Measurements from ENCODE around the gene AP1G1. TPM values are rescaled to one million over a fixed set of nuclear protein-coding genes. Genes with fewer than 3 reads are reported as not detected.

Gene AP1G1
- polyA plus RNA-seq, 1 of the 3 experiments (the other 2 are of a cell fraction): 23.8 TPM

DNA sequence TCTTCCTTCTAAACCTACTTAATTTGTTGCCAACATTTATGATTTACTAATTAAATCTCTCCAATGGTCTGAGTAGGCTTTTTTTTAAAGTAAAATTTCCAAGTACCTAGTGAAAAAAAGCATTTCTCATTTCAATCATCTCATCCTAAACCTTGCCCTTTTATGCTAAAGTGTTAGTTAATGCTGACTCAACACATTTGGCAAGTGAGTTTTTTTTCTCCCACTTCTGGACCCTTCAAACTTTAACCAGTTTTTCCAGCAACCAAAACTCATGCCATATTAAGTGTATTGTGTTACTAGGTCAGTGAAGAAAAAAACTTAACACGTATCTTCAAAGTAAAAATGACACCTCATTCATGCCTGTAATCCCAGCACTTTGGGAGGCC, 5.3 kb downstream of the AP1G1 start:
- Histone ChIP-seq H3K27me3 (ENCODE audit: insufficient read depth) (no peaks in the 10 kb centered on the region), H3K4me1 (ENCODE audit: control insufficient read depth in 1 of 2, insufficient read depth in 2 of 2, low read depth in 1 of 2, low read length in 1 of 2) (peaks cover 5 to 7% of the 10 kb centered on the region in 2 experiments; a peak in 2 of 4 replicates), H3K9ac (no peak overlapping the region), H4K20me1 (ENCODE audit: insufficient read depth) (peaks cover 49% of the 10 kb centered on the region), H3K79me2 (ENCODE audit: insufficient read depth) (peaks cover 100% of the 10 kb centered on the region), H3K9me2 (no peaks in the 10 kb centered on the region), H3K9me3 (no peaks in the 10 kb centered on the region), H3K27ac (ENCODE audit: low read depth in 2 of 2, low read length in 1 of 2) (no peak overlapping the region), H3K4me2 (no peak overlapping the region), H3F3A (replicated peaks; ENCODE audit: insufficient read depth) (peaks cover 7% of the 10 kb centered on the region), H3K36me3 (replicated peaks in 1 of 2; ENCODE audit: control insufficient read depth in 1 of 2, insufficient read depth in 2 of 2, low read length in 1 of 2) (peaks cover 0 to 40% of the 10 kb centered on the region in 2 experiments), H3K4me3 (ENCODE audit: low read depth in 2 of 2, low read length in 1 of 2) (no peak overlapping the region), H2AFZ (ENCODE audit: low read depth) (no peak overlapping the region)
- CTCF ChIA-PET: no interaction called here
- no peak for TF ChIP-seq PBX3 (IDR thresholded peaks at IDR 0.05)
- no peak for TF ChIP-seq CTCF (IDR thresholded peaks at IDR 0.05)
- no peak for TF ChIP-seq NRF1 (IDR thresholded peaks at IDR 0.05; ENCODE audit: low read depth, low read length)
- WGBS (ENCODE audit: low lambda C conversion rate): 100% methylated on average over 1 of the region's 1 CpG
- POLR2A ChIA-PET: no interaction called here
- no peak for DNase-seq

GRCh38 chr16:71796501-71797097, 12.0 kb downstream of the AP1G1 start:
- H3K9ac ChIP-seq: no peak overlapping the region
- POLR2A ChIA-PET: no interaction called here
- no peak overlapping the region for H2AFZ ChIP-seq (ENCODE audit: low read depth)
- peaks cover 22% of the 10 kb centered on the region for H3F3A ChIP-seq (replicated peaks; ENCODE audit: insufficient read depth)
- no peaks in the 10 kb centered on the region; a peak in 1 of 4 replicates for H3K4me1 ChIP-seq (ENCODE audit: control insufficient read depth in 1 of 2, insufficient read depth in 2 of 2, low read depth in 1 of 2, low read length in 1 of 2)
- H4K20me1 ChIP-seq (ENCODE audit: insufficient read depth): peaks cover 67% of the 10 kb centered on the region
- TF ChIP-seq TEAD4 (IDR thresholded peaks at IDR 0.05; ENCODE audit: borderline replicate concordance, insufficient read depth): no peak
- no peak for TF ChIP-seq RCOR1 (IDR thresholded peaks at IDR 0.05; ENCODE audit: low read length)
- no peak for TF ChIP-seq YY1 (IDR thresholded peaks at IDR 0.05; ENCODE audit: low read depth)
- no peak for TF ChIP-seq NFIC (IDR thresholded peaks at IDR 0.05; ENCODE audit: borderline replicate concordance)
- no peak for TF ChIP-seq PBX3 (IDR thresholded peaks at IDR 0.05)
- 99% methylated on average over 2 of the region's 2 CpGs for WGBS (ENCODE audit: low lambda C conversion rate)
- H3K9me3 ChIP-seq: no peaks in the 10 kb centered on the region
- H3K9me2 ChIP-seq: no peaks in the 10 kb centered on the region
- H3K4me3 ChIP-seq (ENCODE audit: low read depth in 2 of 2, low read length in 1 of 2): no peak overlapping the region
- H3K27me3 ChIP-seq (ENCODE audit: insufficient read depth): no peaks in the 10 kb centered on the region
- DNase-seq: no peak
- peaks cover 0 to 40% of the 10 kb centered on the region in 2 experiments for H3K36me3 ChIP-seq (replicated peaks in 1 of 2; ENCODE audit: control insufficient read depth in 1 of 2, insufficient read depth in 2 of 2, low read length in 1 of 2)
- H3K27ac ChIP-seq (ENCODE audit: low read depth in 2 of 2, low read length in 1 of 2): no peak overlapping the region
- no peak overlapping the region for H3K4me2 ChIP-seq
- CTCF ChIA-PET: no interaction called here
- H3K79me2 ChIP-seq (ENCODE audit: insufficient read depth): peaks cover 100% of the 10 kb centered on the region

All from SK-N-SH (cell line).